Right renal cortex interstitium (tissue), 3 donors: ENCODE results near the gene CDH26. TPM values are rescaled to one million over a fixed set of nuclear protein-coding genes. Genes with fewer than 3 reads are reported as not detected.
"Not testable (repeated sequence)": the region's sequence is repeated elsewhere in the genome, so short reads cannot be mapped to it uniquely, and the experiment has no call there.

Experiments
- DNase-seq, 3 donors: peaks; one replicate each; pipeline ENCODE4 v3.0.0-alpha.2; 2013; ENCODE audit warnings: low read depth in 3 of 3, low spot score in 2 of 3
- polyA plus RNA-seq, 3 donors: library from polyadenylated mRNA; unstranded; fragments of 120-200 nt; gene quantifications; one replicate each; pipeline ENCODE4 v1.2.1, GENCODE V29; 2013; ENCODE audit not compliant: insufficient read length in 3 of 3

Gene CDH26
- polyA plus RNA-seq, 3 donors: 0.44 to 0.98 (median 0.75) TPM

DNA sequence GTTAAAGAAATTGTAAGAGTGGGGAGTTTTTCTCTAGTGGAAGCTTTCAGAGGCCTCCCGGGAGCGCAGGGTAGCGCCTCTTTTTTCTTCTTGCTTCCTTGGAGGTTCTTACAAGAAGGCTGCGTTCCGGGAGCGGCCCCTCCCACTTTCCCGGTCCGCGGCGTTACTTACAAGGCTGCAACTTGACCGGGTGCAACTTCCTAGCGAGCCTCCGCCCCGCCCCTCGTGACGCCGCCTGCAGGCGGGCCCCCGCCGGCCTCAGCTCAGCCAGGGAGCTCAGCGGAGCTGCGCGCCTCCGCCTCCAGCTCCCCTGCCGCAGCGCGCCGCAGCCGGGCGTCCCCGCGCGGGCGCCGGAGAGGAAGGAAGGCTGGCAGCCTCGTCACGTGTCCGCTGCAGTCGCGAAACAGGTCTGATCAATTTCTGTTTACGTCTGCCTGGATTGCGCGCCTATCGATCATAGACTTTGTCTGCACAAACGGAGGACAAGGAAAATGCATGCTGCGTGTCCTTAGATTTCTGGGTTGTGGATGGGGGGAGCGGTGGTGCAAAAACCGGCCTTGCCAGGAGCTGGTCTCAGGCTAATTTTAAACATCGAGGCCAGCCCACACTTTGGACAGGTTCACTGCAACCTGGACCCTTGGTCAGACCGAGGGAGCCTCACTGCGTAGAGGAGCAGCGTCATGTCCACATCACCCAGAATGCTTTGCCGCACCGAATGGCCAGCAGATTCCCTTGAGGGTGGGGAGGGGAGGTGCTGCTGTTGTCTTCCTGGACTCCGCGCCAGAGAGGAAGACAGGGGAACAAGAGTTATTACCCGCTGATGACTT is 17.9 kb upstream of the CDH26 start, which contains the start of the genes FAM217B and PPP1R3D:
TSS of gene FAM217B (plus strand) at position 261 of the 827 bp plus-strand sequence. CDS start 3,555 bp downstream, outside the sequence.
TSS of gene PPP1R3D (minus strand) at position 177 of the 827 bp plus-strand sequence. CDS start 374 bp downstream, outside the sequence.
- DNase-seq: peak; percentile 88 to 92 (median 90)

DNA sequence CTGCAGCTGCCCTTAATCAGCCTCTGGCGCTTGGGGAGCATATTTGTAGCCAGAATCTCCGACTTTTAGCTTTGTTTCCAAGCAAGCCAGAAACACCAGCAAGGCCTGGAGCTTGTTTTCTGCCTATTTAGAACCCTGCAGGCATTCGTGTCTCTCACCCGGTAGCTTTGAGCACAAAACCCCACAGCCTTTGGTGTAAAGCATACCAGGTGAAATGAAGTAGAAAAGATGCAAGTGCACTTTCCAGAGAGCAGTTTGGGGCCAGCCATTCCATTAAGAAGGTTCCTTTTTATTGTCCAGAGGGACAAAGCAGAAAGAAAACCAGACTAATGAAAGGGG is 17.3 kb upstream of the CDH26 start:
- no peak for DNase-seq

DNA sequence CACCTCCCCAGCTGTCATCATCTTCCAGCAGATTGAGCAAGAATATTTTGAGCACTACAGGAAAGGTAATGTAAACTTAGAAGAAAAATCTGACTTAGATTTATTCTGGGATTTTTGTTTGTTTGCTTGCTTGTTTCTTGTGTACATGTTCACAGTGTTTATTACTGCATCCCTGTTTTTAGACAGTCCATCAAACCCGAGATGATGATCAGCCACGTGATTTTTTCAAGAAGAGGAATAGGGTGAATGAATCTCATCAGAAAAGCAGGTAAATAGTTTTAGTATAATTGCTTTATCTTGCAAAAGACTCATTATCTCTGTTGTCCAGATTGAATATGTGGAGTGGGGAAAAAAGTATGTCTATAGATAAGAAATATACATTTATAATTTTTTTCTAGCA is 16.0 kb upstream of the CDH26 start:
- DNase-seq: no peak

DNA sequence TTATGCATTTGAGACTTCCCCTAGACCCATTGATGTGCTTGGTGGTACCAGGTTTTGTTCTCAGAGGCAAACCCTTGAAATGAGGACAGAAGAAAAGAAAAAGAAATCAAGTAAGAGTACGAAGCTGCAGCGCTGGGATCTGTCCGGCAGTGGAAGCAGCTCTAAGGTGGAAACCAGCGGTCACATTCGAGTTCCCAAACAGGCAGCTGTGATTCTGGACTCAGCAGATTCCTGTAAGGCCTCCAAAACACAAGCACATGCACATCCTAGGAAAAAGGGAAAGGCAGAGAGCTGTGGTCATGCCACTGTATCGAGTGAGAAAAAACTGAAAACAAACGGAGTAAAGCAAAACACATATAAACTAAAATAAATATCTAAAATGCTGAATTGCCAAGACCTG is 13.5 kb upstream of the CDH26 start:
- DNase-seq: no peak

DNA sequence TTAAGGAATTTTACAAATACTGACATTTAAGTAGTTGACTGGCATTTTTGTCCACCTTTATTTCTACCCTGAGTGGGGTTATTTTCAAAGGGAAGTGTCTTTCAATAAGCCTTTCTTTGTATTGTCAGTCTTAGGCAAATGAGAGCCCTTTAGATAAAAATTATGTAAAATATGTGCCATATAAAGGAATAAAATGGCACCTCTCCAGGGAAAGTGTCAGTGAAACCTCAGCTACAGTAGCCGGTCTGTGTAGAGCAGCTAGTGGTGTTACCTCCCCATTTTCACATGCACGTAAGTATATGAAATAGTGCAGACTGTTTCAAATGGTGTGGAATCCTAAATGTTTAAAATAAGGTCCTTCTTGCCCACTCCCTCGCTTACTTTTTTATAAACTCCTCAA is 13.0 kb upstream of the CDH26 start:
- no peak for DNase-seq

DNA sequence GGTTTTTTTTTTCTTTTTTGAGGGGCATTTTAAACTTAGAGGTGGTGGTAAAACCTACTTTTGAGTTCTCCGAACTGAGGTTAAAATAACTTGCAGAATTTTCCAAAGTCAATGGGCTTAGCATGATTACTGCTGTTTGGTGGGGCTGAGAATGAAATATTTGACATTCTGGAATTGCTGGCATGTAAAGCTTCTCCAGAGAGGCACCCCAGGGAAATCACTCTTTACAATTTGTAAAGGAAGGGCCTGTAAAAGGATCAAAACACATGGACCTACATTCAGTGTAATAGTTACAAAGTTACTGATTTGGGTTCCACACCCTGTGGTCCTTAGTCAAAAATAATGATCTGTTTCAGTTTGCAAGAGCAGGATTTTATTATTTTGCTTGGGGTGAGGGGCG is 12.5 kb upstream of the CDH26 start:
- DNase-seq: no peak

DNA sequence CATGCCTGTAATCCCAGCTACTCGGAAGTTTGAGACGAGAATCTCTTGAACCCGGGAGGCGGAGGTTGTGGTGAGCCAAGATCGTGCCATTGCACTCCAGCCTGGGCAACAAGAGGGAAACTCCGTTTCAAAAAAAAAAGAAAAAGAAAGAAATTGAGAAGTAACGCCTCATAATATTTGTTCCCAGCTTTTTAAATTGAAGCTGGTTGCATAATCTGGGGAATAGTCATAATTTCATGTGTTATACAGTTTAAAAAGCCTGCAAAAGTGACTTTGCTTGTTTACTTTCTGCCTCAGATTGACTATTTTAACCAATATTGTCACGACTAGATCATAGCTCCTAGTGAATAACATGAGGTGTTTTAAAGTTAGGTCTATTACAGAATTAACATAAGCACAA is 10.8 kb upstream of the CDH26 start:
- no peak for DNase-seq

DNA sequence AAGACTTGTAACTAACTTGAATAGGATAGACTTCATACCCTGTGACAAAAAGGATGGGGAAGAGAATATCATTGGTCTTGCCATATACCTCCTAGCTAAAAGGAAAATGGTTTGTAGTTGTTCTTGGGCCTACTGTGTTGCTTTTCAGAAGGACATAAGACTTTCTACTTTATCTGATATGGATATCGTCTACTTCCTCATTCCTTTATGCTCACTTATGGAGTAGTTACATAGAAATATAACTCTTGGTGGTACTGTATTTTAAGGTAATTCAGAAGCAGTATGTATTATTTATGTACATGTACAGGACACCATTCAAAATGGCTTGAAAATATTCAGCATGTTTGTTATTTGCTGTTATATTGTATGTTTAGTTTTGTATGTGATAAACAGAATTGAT is 10.0 kb upstream of the CDH26 start:
- no peak for DNase-seq

DNA sequence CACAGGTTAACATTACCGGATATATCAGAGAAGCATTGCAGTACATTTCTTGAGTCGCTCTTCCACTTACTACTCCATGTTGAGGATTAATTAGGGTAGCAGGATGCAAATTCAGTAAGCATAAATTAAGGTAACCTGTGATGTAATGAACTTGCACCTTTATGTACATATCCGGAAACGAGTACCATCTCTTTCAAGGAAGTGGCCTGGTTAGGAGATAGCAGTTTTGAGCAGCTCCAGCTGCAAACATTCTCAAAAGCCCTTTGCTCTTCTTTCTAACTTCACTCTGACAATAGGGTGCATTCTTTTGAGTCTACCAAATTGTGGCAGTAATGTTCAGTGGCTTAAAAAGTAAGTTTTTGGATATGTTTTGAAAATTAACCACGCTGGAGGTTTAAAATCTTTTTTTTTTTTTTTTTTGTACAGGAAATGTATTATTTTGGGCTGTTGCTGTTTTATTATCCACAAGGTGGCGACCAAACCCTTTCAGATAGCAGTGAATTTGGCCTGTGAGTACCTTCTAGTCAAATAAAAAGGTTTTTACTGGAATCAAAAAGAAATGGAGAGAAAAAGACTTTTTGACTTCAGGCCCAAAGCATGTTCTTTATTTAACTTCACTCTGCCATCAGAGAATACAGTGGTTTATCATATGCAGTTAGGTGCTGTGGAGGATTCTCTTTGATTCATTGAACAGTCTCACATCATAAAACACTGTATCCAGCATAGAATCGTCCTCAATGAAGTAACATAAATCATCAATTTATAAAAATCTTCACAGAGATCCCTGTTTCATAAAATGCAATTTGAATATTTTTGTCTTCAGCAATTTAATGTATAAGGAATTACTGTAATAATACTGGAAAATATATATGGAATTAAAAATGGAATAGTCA is 9.1 kb upstream of the CDH26 start:
- peak in 1 of 3 donors; percentile 50 for DNase-seq

DNA sequence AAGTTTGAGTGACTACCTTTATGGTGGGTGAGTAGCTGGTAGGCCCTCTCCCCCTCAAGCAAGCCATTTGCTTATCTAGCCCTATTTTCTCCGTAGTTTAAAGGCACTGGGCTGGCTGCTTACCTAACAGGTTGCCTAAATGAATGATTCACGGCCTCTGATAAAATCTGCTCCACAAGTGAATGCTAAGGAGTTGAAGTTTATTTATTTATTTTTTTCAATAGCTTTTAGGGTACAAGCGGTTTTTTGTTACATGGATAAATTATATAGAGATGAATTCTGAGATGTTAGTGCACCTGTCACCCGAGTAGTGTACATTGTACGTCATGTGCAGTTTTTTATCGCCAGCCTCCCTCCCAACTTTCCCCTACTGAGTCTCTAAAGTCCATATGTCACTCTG is 8.3 kb upstream of the CDH26 start:
- no peak for DNase-seq

DNA sequence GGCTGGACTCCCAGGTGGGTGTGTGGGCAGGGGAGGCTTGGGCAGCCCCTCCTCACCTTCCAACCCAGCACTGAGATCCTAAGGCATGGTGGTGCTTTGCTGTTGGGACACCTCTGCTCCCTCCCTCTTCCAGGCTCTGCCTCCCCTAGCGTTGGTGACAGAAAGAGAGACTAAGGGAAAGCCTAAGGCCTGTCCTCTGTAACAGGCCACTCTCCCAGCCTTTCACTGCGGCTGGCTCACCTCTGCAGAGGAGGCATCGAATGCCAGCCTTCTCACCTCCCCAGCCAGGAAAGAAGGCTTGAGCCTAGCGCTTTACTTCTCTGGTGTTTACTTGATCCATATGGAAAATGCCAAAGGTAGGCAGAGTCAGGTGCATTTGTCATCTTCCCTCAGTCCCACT is 3.5 kb upstream of the CDH26 start:
- DNase-seq: no peak

DNA sequence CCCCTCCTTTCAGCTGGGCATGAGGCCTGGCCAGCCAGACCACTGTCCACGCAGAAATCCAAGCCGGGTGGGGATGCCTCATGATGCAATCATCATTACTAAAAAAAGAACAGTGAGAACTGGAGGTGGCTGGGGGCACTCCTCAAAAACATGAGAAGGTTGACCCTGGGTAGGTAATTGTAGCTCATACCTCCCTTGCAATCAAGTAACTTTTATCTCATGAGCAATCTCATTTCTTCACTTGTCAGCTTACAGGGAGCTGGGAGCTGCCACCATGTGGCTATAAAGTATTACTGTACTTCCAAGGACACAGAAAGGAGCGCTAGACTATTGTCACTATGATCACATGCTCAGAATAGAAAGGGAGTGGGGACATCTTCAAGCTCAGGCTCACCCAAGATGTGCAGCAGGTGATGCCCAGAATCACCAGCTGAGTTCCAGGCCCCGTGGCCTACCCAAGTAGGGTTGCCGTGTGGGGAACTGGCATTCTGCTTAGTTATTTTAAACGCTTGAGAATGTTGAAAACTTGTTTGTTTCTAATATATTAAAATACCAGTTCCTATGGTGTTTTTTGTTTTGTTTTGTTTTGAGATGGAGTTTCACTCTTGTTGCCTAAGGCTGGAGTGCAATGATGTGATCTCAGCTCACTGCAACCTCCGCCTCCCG is 3.0 kb upstream of the CDH26 start:
- DNase-seq: no peak

DNA sequence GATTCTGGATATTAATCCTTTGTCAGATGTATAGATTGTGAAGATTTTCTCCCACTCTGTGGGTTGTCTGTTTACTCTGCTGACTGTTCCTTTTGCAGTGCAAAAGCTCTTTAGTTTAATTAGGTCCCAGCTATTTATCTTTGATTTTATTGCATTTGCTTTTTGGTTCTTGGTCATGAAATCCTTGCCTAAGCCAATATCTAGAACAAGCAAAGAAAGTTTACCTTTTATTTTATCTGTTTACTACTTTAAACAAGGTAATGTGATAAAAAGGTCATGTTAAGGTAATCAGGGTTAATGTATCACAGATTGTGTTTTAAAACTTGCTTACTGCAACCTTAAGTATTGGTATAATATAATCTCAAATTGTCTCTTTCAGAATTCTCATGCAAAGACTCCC is 655 bp upstream of the CDH26 start:
- DNase-seq: not testable (repeated sequence)

DNA sequence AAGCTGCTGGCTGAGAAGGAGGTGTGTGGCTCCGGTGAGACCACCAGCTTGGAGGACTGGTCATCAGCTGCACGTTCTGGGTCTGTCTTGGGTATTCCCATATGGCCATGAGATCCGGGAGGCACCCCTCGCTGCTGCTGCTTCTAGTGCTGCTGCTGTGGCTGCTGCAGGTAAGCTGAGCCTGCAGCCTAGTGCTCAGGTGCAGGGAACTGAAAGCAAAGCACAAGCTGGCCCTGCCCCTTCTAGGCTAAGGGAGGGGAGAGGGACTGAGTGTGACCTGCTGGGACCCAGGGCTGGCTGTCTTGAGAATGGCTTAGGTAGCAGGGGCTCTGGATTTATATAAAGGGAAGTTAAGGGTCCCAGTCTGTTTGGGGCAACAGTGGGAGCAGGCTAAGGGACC is 403 bp downstream of the CDH26 start:
- no peak for DNase-seq

DNA sequence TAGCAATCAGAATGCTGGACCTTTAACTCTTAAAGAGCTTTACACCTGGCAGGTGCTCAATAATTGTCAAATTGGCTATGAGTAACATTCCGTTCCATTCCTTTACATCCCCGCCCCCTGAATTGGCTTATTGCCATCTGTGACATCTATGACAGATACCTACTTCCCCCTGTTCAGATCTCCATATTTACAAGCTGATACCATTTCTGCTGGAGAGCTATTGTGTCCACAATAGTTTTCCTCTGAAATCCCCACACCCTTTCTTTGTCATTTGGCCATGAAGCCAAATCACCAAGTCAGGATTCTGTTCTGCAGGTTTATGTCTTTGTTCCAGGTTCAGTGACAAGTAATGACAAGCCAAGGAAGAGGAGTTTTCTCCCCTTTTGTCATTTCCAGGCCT is 3.2 kb downstream of the CDH26 start:
- no peak for DNase-seq

DNA sequence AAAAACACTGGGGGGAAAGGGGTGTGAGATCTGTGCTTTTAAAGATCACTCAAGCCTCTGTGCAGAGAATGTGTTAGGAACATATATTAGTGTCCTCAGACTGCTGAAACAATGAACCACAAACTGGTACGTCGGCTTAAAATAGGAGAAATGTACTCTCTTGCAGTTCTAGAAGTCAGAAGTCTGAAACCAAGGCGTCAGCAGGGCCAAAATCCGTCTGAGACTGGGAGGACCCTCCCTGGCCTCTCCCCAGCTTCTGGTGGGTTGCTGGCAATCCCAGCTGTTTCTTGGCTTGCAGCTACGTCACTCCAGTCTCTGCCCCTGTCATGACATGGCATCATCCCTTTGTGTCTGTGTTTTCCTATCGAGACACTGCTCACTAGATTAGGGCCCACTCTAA is 3.9 kb downstream of the CDH26 start:
- no peak for DNase-seq

DNA sequence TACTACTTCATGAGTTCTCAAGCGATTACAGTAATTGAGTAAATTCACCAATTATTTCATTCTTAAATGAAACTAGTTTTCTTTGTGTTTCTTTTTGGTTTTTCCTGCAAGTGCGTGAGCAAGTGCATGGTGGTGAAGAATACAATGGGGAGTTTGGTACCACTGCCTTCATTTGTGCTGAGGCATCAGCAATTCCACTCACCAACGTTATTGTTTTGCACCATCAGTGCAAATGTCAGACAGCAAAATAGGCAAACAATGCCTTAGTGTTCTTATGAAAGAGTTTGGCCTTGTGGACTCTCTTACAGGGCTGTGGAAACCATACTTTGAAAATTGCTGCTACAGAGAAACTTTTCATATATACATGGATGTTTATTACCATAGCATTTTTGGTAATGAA is 8.2 kb downstream of the CDH26 start:
- no peak for DNase-seq

DNA sequence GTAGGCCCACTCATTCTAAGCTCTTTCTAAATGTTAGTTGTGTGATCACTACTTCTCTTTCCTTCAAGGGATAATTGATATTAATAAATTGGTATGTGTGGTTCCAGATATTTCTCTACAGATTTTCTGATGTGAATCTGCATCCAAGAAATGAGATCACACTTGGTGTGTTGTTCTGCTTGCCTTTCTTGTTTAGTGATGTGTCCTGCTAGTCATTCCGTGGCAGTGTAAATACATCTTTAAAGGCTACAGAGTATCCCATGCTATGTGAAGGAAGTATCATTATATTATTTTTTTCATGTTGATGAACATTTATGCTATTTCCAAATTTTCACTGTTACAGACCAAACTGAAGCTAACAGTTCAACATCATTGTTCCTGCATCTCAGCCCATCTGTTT is 13.2 kb downstream of the CDH26 start:
- DNase-seq: no peak

DNA sequence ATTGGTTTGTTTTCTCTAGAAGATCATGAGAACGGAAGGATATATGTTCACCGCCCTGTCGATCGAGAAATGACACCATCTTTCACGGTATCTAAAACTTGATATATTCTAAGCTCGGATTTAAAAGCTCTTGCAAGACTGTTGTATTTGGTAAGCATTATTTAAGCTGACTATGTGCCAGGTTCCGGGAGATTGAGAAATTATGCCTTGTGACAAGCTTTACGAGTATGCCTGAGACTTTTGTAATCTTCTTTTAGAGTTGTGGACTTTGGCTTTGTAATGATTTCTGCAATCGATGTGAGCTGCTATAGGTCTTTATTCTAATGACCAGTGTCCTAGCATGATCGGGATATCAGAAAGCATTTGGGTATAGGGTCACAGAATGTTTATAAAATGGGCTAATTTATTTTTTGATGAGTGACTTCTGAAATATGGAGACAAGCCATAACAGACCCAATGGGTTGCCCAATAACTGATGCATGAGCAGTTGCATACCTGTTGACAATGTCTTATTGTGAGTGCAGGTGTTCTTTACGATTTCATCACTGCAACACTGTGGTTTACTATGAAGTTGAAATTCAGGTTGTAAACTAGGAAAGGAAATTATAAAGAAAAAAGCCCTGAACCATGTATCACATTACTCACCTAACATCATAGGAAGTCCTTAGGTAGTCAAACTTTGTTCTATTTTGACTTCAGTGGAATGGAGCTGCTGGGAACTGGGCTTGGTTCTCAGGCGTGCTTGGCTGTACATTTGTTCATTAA is 14.0 kb downstream of the CDH26 start:
- no peak for DNase-seq

DNA sequence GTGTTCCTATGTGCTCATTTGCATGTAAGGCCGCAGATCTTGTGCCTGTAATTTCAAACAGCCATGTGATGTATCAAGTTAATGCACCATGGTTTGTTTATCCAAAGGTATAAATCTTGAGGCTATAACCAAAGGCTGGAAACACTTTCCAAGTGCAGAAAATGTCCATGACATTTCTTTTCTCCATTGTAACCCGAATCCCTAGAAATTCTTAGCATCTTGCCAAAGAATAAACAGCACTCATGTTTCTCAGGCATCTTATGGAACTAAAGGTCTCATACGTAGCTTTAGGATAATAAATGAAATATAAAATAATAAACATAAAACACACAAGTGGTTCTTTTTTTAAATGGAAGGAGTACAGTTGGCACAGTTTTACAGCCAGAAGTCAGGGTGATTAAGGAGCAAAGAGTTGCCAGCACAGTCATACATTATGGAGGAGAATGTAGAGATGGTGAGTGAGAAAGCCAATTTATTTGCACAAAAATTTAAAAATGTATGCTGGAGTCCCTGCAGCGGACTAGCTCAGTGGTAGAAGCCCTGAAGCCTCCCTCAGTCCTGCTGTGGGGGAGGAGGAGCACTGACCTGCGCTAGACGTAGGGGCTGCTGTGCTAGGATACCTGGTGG is 18.0 kb downstream of the CDH26 start:
- DNase-seq: peak in 2 of 3 donors; percentile 32 to 51
